Measurements from ENCODE around the gene KIRREL1. TPM values are rescaled to one million over a fixed set of nuclear protein-coding genes. Genes with fewer than 3 reads are reported as not detected.
A peak's percentile ranks its signal among the peaks of the same experiment; 100 is the strongest.

The KIRREL1 gene
- total and polyA plus RNA-seq, 2 of the 8 experiments (the other 6 are each of a cell fraction or from before 2014, with no cell fraction given) = 14.2 to 39.0 TPM

DNA sequence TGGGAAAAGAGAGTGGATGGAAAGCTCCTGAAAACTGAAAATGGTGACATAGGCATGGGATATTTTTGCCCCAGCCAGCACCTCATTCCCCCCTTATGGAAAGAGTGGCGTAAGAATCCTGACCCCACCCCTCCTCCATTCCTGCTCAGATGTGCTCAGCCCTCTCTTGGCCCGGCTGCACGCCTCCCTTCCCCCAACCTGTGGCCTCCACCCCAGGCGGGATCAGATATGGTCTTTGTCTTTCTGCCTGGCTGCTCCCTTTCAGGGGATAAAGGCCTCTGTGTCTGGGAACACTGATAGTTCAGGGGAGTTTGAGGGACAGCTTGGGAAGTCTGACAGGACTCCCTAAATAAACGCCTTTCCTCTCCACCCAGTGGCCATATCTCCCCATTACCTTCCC, 49.8 kb downstream of the KIRREL1 start:
- Histone ChIP-seq H3K4me1 (replicated peaks in 1 of 4; ENCODE audit: control insufficient read depth in 3 of 4, insufficient read depth in 4 of 4, low read length in 3 of 4) (peaks cover 5 to 18% (median 14%) of the 10 kb centered on the region in 4 experiments), H3K23me2 (ENCODE audit: low read depth, low read length) (no peaks in the 10 kb centered on the region; the same call in 1 of the 2 replicates), H3K18ac (ENCODE audit: extremely low read depth, low read length) (no peak overlapping the region), H4K20me1 (replicated peaks in 1 of 2; ENCODE audit: control insufficient read depth in 1 of 2, insufficient read depth in 2 of 2, low read length in 2 of 2) (peaks cover 0 to 2% of the 10 kb centered on the region in 2 experiments), H3K79me2 (ENCODE audit: control insufficient read depth in 1 of 2, insufficient read depth in 2 of 2, low read length in 2 of 2) (peaks cover 0 to 68% of the 10 kb centered on the region in 2 experiments; a peak in 3 of 4 replicates), H4K91ac (replicated peaks; ENCODE audit: insufficient read length, low read length) (no peak overlapping the region), H3K4me3 (ENCODE audit: extremely low read depth in 1 of 4, insufficient read depth in 2 of 4, low read depth in 3 of 4, low read length in 4 of 4) (no peak overlapping the region; a peak in 1 of 8 replicates), H4K5ac (ENCODE audit: insufficient read length, low read depth, low read length) (no peak overlapping the region), H3K27ac (ENCODE audit: low read depth, low read length) (no peak overlapping the region), H3K56ac (replicated peaks; ENCODE audit: insufficient read length, low read depth, low read length) (no peak overlapping the region), H2BK15ac (ENCODE audit: low read length) (no peak overlapping the region), H2BK12ac (ENCODE audit: low read depth, low read length) (no peak overlapping the region), H2BK5ac (ENCODE audit: low read depth, low read length) (0 out of 2 replicates have a peak overlapping the region, but pooled peaks have one; percentile 5), H3K9ac (replicated peaks in 1 of 4; ENCODE audit: extremely low read depth in 1 of 4, low read depth in 3 of 4, low read length in 3 of 4) (no peak overlapping the region), H3K14ac (ENCODE audit: insufficient read length) (no peak overlapping the region), H3K4ac (replicated peaks; ENCODE audit: insufficient read length, low read depth, low read length) (no peak overlapping the region), H2BK20ac (ENCODE audit: low read length) (no peak overlapping the region), H3K9me3 (ENCODE audit: insufficient read depth in 2 of 2, low read depth in 1 of 2, low read length in 1 of 2) (no peaks in the 10 kb centered on the region), H3K79me1 (ENCODE audit: low read depth, low read length) (peaks cover 8% of the 10 kb centered on the region), H3K23ac (ENCODE audit: insufficient read length) (no peak overlapping the region), H2AFZ (ENCODE audit: low read length) (no peak overlapping the region), H2BK120ac (replicated peaks; ENCODE audit: low read depth, low read length) (no peak overlapping the region), H3K27me3 (replicated peaks in 1 of 4; ENCODE audit: control insufficient read depth in 3 of 4, extremely low read depth in 1 of 4, insufficient read depth in 3 of 4, low read length in 3 of 4) (no peaks in the 10 kb centered on the region), H4K8ac (ENCODE audit: extremely low read depth, insufficient read depth, low read length) (no peak overlapping the region), H3K4me2 (ENCODE audit: insufficient read depth in 1 of 2, low read depth in 2 of 2, low read length in 2 of 2) (no peak overlapping the region), H3K36me3 (ENCODE audit: control insufficient read depth in 2 of 4, insufficient read depth in 4 of 4, low read length in 3 of 4) (no peaks in the 10 kb centered on the region), H2AK5ac (ENCODE audit: low read depth, low read length) (no peak overlapping the region)
- DNase-seq (ENCODE audit: low read depth in 1 of 2, low spot score in 2 of 2) (no peak), FAIRE-seq (no peak)
- ChIA-PET POLR2A (ENCODE audit: partially characterized antibody) (interaction anchor here (1.4 kb wide), 1 partner anchor 10 kb away, joined by 3 read pairs; no protein-coding TSS in a partner anchor), CTCF (ENCODE audit: partially characterized antibody) (interaction anchor here (0.6 to 49.0 kb wide), 16 partner anchors 8 to 82 kb away, joined by 3 to 1615 read pairs (median 10); partner anchors contain the start of gene KIRREL1)
- 82% methylated on average over 5 of the region's 5 CpGs; no CpG with 5 or more reads in 1 of the 2 experiments for WGBS, 2 experiments (ENCODE audit: extremely low coverage in 1 of 2, insufficient coverage in 1 of 2, insufficient read length in 1 of 2, insufficient replicate concordance in 2 of 2, low coverage in 1 of 2, low lambda C conversion rate in 2 of 2, missing lambda C conversion rate in 1 of 2)
